ENCODE results near the gene KLF6.

The KLF6 gene

GRCh38 chr10:3811291-3811870, 26.4 kb upstream of the KLF6 start:
- DNase-seq: no peak

DNA sequence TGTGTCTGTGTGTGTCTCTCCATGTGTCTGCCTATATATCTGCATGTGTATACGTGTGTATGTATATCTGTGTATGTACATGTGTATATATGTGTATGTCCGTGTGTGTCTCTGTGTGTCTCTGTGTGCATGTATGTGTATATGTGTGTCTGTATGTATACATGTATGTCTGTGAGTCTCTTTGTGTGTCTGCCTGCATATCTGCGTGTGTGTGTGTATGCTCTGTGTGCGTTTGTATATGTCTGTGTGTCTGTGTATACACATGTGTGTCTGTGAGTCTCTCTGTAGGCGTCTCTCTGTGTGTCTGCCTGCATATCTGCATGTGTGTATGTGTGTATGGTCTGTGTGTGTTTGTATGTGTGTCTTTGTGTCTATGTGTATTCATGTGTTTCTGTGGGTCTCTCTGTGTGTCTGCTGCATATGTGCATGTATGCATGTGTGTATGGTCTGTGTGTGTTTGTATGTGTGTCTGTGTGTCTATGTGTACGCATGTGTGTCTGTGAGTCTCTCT, 23.7 kb upstream of the KLF6 start:
- DNase-seq: no peak

DNA sequence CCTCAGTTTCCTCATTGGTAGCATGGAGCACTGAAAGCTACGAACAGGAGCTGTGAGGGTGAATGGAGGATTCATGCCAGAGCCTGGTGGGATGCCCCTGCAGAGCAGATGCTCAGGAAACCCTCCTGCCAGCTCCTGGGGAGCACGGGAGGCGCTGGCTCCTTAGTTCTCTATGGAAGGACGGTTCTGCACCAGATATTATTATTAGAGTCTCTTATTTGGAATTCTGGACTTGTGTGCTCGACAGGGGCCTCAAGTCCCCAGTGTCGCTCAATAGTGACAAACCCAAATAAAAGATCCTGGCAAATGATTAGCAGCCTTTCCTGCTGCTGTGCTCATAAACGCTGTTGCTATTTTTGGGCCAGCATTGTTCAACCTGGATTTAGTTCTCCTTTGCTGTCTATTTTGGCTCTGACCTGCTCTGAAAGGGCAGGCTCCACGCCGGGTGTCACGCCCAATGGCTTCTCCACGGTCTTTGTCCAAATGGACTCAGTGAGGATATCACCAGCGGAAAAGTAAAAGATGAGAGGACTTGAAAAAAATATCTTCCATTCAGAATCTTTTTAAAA, 23.0 kb upstream of the KLF6 start:
- no peak for DNase-seq

- DNase-seq: no peak
Measured at GRCh38 chr10:3807211-3807927, 22.4 kb upstream of the KLF6 start.

GRCh38 chr10:3806603-3807002, 21.6 kb upstream of the KLF6 start:
- DNase-seq: no peak

- DNase-seq: no peak
Measured at GRCh38 chr10:3805791-3806461, 20.9 kb upstream of the KLF6 start.

DNA sequence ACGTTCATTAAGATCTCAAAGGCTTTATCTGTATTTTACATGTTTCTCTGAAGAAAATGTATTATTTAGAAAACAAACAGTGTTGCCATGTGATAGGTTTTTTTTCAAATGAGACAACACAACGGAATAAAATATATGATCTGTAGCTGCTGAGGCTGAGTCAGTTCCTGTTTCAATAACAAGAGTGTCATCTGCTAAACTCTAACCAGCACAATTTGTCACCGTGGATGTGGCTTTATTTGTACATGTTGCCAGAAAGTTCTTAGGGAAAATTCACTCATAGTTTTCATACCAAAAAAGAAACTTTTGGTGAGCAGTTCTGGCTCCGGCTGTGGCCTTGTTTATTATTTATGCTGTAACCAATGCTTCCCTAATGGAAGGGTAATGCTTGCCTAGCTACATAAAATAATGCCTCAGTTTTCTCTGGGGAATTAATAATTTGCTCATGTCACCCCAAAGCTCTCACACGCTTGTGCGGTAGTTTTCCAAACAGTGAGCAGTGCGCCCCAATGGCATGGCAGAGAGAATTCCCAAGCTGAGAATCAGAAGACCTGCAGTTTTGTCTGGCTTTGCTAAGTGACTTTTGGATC, 20.3 kb upstream of the KLF6 start:
- DNase-seq: no peak

- no peak for DNase-seq
Measured at GRCh38 chr10:3803927-3804741, 19.1 kb upstream of the KLF6 start.

DNA sequence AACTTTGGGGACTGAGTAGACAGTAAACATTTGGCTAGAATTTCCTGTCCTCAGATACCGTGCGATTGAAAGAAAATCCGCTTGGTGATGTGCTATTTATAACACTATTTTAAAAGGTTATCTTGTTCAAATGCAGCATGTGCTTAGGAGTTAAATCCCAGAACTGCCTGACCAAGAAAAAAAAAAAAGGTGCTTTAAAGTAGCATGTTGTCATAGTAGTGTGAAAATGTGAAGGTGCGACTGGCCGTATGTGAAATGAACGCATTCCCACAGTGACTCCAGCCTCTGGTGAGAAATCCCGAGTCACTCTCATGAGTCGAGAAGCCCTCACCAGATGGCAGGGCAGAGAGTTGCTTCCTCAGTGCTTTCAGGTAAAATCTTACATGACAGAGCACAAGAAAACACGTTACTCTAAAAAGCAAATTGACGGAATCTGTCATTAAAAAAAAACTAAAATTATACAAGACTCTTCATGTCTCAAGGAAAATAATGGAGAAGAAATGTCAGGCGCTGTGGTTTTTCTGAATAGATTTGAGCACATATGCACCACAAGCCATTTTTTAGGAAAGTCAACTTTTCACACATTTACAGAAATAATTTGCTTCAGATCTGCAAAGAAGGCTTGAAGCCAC, 18.4 kb upstream of the KLF6 start:
- DNase-seq: peak in 1 of 56 donors; percentile 26

DNA sequence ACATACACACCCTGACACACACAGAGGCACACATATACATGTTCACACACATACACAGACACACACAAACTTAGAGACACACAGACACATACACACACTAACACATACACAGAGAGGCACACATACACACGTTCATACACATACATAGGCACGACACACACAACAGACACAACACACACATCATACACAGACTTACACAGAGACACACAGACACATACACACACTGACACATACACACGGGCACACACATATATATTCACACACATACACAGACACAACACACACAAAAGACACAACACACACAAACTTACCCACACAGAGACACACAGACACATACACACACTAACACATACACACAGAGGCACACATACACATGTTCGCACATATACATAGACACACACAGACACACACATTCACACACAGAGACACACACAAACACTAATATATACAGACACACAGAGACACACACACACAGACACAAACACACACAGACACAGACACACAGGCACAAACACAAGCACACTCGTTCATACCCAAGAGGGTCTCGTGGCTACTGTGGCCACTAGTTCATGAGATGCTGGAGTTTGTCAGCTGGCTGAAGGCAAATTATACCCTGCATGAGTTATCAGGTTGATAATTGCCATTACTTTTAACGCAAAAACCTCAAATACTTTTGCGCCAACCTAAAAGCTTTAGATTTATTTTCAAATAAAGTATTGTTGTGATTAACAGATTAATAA, 17.7 kb upstream of the KLF6 start:
- DNase-seq: no peak

GRCh38 chr10:3801558-3802192, 16.7 kb upstream of the KLF6 start:
- DNase-seq: no peak

GRCh38 chr10:3800586-3800985, 15.6 kb upstream of the KLF6 start:
- no peak for DNase-seq

DNA sequence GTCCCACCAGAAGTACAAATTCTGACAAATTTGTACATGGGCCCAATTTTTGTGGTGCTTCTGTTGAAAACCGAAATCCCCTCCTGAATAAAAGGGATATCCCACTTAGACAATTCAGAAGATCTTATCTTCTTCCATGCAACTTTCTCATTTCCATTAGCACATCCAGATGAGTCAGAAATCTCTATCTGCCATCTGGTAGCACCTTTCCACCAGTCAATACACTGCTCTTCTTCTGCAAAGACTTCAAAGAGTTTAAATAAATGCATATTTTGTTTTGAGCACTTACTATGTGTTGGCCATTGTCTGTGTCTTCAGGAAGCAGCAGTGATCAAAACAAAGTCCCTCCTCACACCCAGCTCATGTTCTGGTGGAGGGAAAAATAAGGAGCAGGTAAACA, 12.7 kb upstream of the KLF6 start:
- DNase-seq: no peak

DNA sequence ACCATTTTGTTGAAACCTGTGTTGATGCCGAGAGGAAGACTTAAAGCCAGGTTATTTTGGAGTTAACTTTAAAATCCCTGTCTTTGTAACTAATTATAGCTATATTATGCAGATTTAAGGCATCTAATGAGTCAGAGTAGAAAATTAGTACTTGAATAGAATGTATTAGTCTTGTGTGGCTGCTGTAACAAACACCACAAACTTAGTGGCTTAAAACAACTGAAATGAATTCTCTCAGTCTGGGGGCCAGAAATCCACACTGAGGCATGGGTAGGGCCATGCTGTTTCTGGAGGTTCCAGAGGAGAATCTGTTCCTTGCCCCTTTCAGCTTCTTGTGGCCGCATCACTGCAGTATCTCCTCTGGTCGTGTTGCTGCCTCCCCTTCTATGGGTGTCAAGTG, 8.5 kb upstream of the KLF6 start:
- DNase-seq: no peak

- no peak for DNase-seq
Measured at GRCh38 chr10:3792710-3793219, 7.8 kb upstream of the KLF6 start.

DNA sequence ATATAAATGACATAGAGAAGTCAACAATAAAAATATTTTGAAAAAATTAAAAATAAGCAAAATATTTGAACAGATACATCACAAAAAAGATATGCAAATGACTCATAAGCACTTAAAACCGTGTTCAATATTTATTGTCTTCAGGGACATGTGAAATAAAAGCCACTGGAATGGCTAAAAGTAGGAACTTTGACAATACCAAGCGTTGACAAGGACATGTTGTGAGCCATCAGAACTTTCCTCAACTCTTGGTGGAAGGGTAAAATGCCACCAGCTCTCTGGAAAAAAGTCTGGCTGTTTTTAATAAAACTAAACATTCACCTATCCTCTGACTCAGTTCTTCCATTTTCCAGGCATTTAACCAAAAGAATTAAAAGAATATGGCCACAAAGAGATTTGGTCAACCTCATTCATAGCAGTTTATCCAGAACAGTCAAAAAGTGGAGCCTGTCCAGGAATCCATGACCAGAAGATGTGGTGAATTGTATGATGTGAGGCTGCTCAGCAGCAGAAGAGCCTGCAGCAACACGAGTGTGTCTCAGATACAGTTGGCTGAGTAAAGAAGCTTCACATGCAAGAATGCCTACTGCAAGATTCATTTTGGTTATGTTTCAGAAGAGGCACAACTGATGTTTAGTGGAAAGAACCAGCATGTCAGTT, 7.1 kb upstream of the KLF6 start:
- no peak for DNase-seq

DNA sequence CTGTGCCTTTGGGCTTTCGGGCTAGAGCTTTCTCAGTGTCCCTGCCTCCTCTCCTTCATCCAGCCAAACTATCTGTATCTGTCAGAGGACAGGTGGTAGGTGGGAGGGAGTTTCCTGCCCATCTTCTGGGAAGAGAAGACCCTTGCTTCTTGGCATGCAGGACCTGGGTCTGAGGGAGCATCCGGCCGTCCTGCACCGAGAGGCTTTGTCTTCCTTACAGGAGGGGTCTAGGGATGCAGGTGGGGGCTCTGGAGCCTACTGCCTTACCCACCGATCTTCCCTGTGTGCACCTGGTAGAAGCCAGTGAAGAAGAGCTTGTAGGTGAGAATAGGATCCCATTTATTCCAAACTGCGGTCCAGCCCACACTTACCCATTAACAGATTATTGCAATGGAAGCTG, 5.8 kb upstream of the KLF6 start:
- DNase-seq: no peak

GRCh38 chr10:3790272-3790671, 5.3 kb upstream of the KLF6 start:
- DNase-seq: no peak

DNA sequence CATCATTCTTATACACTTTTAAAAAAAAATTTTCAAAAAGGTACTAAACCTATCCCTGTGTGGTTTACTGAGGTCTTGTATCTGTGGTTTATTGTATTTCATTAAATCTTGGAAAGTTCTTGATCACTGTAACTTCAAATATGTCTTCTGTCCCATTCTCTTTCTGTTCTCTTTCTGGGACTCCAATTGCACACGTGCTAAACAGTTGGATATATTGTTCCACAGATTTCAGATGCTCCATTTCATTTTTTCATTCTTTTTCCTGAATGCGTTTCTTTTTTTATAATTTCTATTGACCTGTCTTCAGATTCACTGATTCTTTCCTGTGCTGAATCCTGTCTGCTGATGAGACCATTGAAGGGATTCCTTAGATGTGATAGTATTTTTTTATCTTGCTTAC, 4.6 kb upstream of the KLF6 start:
- no peak for DNase-seq

Data from amygdala (tissue), 56 donors.